ENCODE data around the gene KRTAP4-4. TPM values are rescaled to one million over a fixed set of nuclear protein-coding genes. Genes with fewer than 3 reads are reported as not detected.

Gene KRTAP4-4
- total RNA-seq, 1 experiment from 2014 or later = not detected

- Histone ChIP-seq H2AFZ (ENCODE audit: low read length) (no peak overlapping the region), H3K56ac (ENCODE audit: insufficient read length, low read depth, low read length) (no peak overlapping the region), H2AK5ac (ENCODE audit: insufficient read length, low read length) (no peak overlapping the region), H4K20me1 (ENCODE audit: control insufficient read depth, insufficient read depth, insufficient read length) (no peaks in the 10 kb centered on the region), H3K79me1 (ENCODE audit: insufficient read depth, low read depth, low read length, poor library complexity, severe bottlenecking) (no peaks in the 10 kb centered on the region), H3K9me3 (ENCODE audit: control insufficient read depth, low read depth, low read length) (no peaks in the 10 kb centered on the region), H3K9ac (ENCODE audit: extremely low read depth, insufficient read length, low read length) (no peak overlapping the region), H2BK120ac (ENCODE audit: low read depth, low read length, poor library complexity, severe bottlenecking) (no peak overlapping the region), H2BK5ac (ENCODE audit: insufficient read length, low read length) (no peak overlapping the region), H3K14ac (ENCODE audit: insufficient read depth, low read length) (no peak overlapping the region), H3K4me1 (ENCODE audit: insufficient read depth, low read length) (no peaks in the 10 kb centered on the region), H3K27me3 (ENCODE audit: insufficient read depth, low read length) (no peaks in the 10 kb centered on the region), H2BK20ac (ENCODE audit: low read depth, low read length, poor library complexity, severe bottlenecking) (no peak overlapping the region), H4K91ac (ENCODE audit: insufficient read length, low read depth, low read length) (no peak overlapping the region), H3K79me2 (ENCODE audit: insufficient read depth, low read length) (no peaks in the 10 kb centered on the region), H3K18ac (ENCODE audit: insufficient read length, low read depth, low read length) (no peak overlapping the region), H3T11ph (ENCODE audit: low read length) (no peak overlapping the region), H3K4me2 (ENCODE audit: insufficient read depth, insufficient read length, low read length) (no peak overlapping the region), H2BK12ac (ENCODE audit: insufficient read length, low read depth, low read length) (no peak overlapping the region), H3K23me2 (ENCODE audit: insufficient read length, low read depth, low read length, poor library complexity, severe bottlenecking) (no peaks in the 10 kb centered on the region), H2BK15ac (ENCODE audit: low read depth, low read length) (no peak overlapping the region), H4K5ac (ENCODE audit: insufficient read length, low read depth, low read length) (no peak overlapping the region), H3K27ac (ENCODE audit: insufficient read length, low read depth, low read length) (no peak overlapping the region), H4K8ac (replicated peaks; ENCODE audit: insufficient read length, low read depth, low read length) (no peak overlapping the region), H3K23ac (ENCODE audit: insufficient read length, low read depth, low read length) (no peak overlapping the region), H3K4ac (ENCODE audit: low read depth, low read length) (no peak overlapping the region)
- Mint-ChIP-seq H3K27me3 (ENCODE audit: low read depth) (no peaks in the 10 kb centered on the region; the same call in 1 of the 2 replicates), H3K9me3 (peaks cover 4 to 9% of the 10 kb centered on the region in 2 experiments; a peak in 4 of 5 replicates), H3K4me1 (peaks cover 5% of the 10 kb centered on the region in 2 experiments), H3K36me3 (ENCODE audit: insufficient read depth in 1 of 3, low read depth in 3 of 3) (peaks cover 0 to 2% (median 0%) of the 10 kb centered on the region in 3 experiments; a peak in 2 of 7 replicates), H3K27ac (no peak overlapping the region), H3K4me3 (no peak overlapping the region)
- no CpG with 5 or more reads among the region's 1 CpG for WGBS (ENCODE audit: extremely low coverage, insufficient read length, low lambda C conversion rate)
- TF ChIP-seq, protein P1, sequence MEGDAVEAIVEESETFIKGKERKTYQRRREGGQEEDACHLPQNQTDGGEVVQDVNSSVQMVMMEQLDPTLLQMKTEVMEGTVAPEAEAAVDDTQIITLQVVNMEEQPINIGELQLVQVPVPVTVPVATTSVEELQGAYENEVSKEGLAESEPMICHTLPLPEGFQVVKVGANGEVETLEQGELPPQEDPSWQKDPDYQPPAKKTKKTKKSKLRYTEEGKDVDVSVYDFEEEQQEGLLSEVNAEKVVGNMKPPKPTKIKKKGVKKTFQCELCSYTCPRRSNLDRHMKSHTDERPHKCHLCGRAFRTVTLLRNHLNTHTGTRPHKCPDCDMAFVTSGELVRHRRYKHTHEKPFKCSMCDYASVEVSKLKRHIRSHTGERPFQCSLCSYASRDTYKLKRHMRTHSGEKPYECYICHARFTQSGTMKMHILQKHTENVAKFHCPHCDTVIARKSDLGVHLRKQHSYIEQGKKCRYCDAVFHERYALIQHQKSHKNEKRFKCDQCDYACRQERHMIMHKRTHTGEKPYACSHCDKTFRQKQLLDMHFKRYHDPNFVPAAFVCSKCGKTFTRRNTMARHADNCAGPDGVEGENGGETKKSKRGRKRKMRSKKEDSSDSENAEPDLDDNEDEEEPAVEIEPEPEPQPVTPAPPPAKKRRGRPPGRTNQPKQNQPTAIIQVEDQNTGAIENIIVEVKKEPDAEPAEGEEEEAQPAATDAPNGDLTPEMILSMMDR (conservative IDR thresholded peaks at IDR 0.05) = no peak
- no peak for DNase-seq
Measured at GRCh38 chr17:41127371-41127770, 33.2 kb downstream of the KRTAP4-4 start.

All from H9 (cell line).